MCF 10A (cell line): Measurements from ENCODE around the gene PIP4P1. TPM values are rescaled to one million over a fixed set of nuclear protein-coding genes. Genes with fewer than 3 reads are reported as not detected.
A peak's percentile ranks its signal among the peaks of the same experiment; 100 is the strongest.

ENCODE experiments used
- BruUV-seq: library from RNA; stranded (reverse); fragments of 400-500 nt; replicated peaks from 2 replicates; lab custom pipeline; 2021; lab: Mats Ljungman, UMichigan
- CTCF ChIA-PET: fragments of 300-600 bp; sonication (Branson Sonifier 250); formaldehyde crosslinking; extraction: SDS; loops from one replicate; lab custom pipeline; 2021; ENCODE audit warnings: antibody characterized with exemption, inconsistent platforms; lab: Yijun Ruan, JAX
- POLR2A ChIA-PET: fragments of 300-600, 350-650 bp; sonication (Branson Sonifier 250); formaldehyde crosslinking; extraction: SDS; loops from one replicate; lab custom pipeline; 2020; ENCODE audit warnings: antibody characterized with exemption, inconsistent platforms; lab: Yijun Ruan, JAX
- DNase-seq: peaks from one replicate; pipeline ENCODE4 v3.0.0-alpha.2; 2018; ENCODE audit not compliant: unreplicated experiment
- H3K27ac Mint-ChIP-seq: one replicate; pipeline ENCODE4 v1.8.0; 2022; ENCODE audit warnings: mild to moderate bottlenecking, low read depth, mixed read lengths; ENCODE audit not compliant: unreplicated experiment
- H3K27me3 Mint-ChIP-seq: one replicate; pipeline ENCODE4 v1.8.0; 2022; ENCODE audit warnings: mixed read lengths; ENCODE audit not compliant: insufficient read depth, unreplicated experiment
- H3K36me3 Mint-ChIP-seq: one replicate; pipeline ENCODE4 v1.8.0; 2022; ENCODE audit warnings: mild to moderate bottlenecking, moderate library complexity, mixed read lengths; ENCODE audit not compliant: insufficient read depth, unreplicated experiment
- H3K4me1 Mint-ChIP-seq: one replicate; pipeline ENCODE4 v1.8.0; 2022; ENCODE audit warnings: mixed read lengths; ENCODE audit not compliant: insufficient read depth, unreplicated experiment
- H3K4me3 Mint-ChIP-seq: one replicate; pipeline ENCODE4 v1.8.0; 2022; ENCODE audit warnings: mild to moderate bottlenecking, moderate library complexity, mixed read lengths; ENCODE audit not compliant: unreplicated experiment
- H3K9me3 Mint-ChIP-seq: one replicate; pipeline ENCODE4 v1.8.0; 2022; ENCODE audit warnings: mixed read lengths; ENCODE audit not compliant: unreplicated experiment
- CTCF ChIP-seq: fragments of 200-600 bp; IDR thresholded peaks from one replicate; pipeline ENCODE4 v1.8.0; 2022; ENCODE audit warnings: antibody characterized with exemption, mild to moderate bottlenecking; ENCODE audit not compliant: unreplicated experiment
- intact Hi-C: fragments of 100-400 bp; cut with micrococcal nuclease; formaldehyde crosslinking; loops from 2 replicates; pipeline ENCODE4 v1.14.1; 2022
- total RNA-seq: library from RNA; stranded (reverse); gene quantifications from 2 replicates; pipeline ENCODE4 v1.2.3, GENCODE V29; 2022

Gene PIP4P1
- total RNA-seq, 1 experiment from 2014 or later = 22.5 TPM

- Mint-ChIP-seq H3K27me3 (no peaks in the 10 kb centered on the region), H3K27ac (no peak overlapping the region), H3K4me1 (no peaks in the 10 kb centered on the region), H3K36me3 (no peaks in the 10 kb centered on the region), H3K4me3 (no peak overlapping the region), H3K9me3 (no peaks in the 10 kb centered on the region)
- TF ChIP-seq CTCF = no peak
- CTCF ChIA-PET = interaction anchor here (0.6 to 1.2 kb wide), 3 partner anchors 17 to 177 kb away, joined by 3 read pairs; no protein-coding TSS in a partner anchor
- DNase-seq = peak; percentile 73
- POLR2A ChIA-PET = interaction anchor here (0.5 to 1.4 kb wide), 3 partner anchors 19 to 36 kb away, joined by 4 read pairs; partner anchors contain the start of genes APEX1 and OSGEP
- intact Hi-C loops = no loop called here
- no TSS peak for BruUV-seq
Observed at GRCh38 chr14:20436363-20436755, 24.9 kb downstream of the PIP4P1 start.

GRCh38 chr14:20435582-20436362 is 25.5 kb downstream of the PIP4P1 start, which contains the start of gene KLHL33:
TSS of gene KLHL33 (minus strand) at chr14:20436166. CDS start at chr14:20435811, 355 bp downstream.
- intact Hi-C loops = no loop called here
- Mint-ChIP-seq H3K36me3 (no peaks in the 10 kb centered on the region), H3K4me3 (no peak within 1 kb of the TSS), H3K9me3 (no peaks in the 10 kb centered on the region), H3K4me1 (no peaks in the 10 kb centered on the region), H3K27me3 (no peaks in the 10 kb centered on the region), H3K27ac (no peak within 1 kb of the TSS)
- POLR2A ChIA-PET = no interaction called here
- no TSS peak for BruUV-seq
- TF ChIP-seq CTCF = no peak
- CTCF ChIA-PET = interaction anchor here (0.6 to 1.4 kb wide), 4 partner anchors 18 to 177 kb away, joined by 3 to 4 read pairs (median 3); no protein-coding TSS in a partner anchor
- no peak for DNase-seq

GRCh38 chr14:20434701-20435581 is 26.3 kb downstream of the PIP4P1 start:
- Mint-ChIP-seq H3K27ac (no peak overlapping the region), H3K4me3 (no peak overlapping the region), H3K4me1 (no peaks in the 10 kb centered on the region), H3K27me3 (no peaks in the 10 kb centered on the region), H3K9me3 (no peaks in the 10 kb centered on the region), H3K36me3 (no peaks in the 10 kb centered on the region)
- POLR2A ChIA-PET = no interaction called here
- no peak for DNase-seq
- BruUV-seq = no TSS peak
- CTCF ChIA-PET = interaction anchor here (0.6 to 1.4 kb wide), 2 partner anchors 13 to 19 kb away, joined by 3 to 4 read pairs; no protein-coding TSS in a partner anchor
- intact Hi-C loops = no loop called here
- no peak for TF ChIP-seq CTCF
